Measurements from ENCODE around the gene SPEF2. TPM values are rescaled to one million over a fixed set of nuclear protein-coding genes. Genes with fewer than 3 reads are reported as not detected.

The SPEF2 gene
- total RNA-seq, 1 donor from 2014 or later, result 10.8 TPM

GRCh38 chr5:35634326-35634725, 16.7 kb downstream of the SPEF2 start:
- H3K9me3 ChIP-seq, result no peaks in the 10 kb centered on the region
- no peaks in the 10 kb centered on the region for H3K27me3 ChIP-seq
- intact Hi-C loops (cut with DNase I), result no loop called here
- H3K27ac ChIP-seq, result no peak overlapping the region
- no peak overlapping the region for H3K4me3 ChIP-seq
- H3K36me3 ChIP-seq, result peaks cover 2 to 36% of the 10 kb centered on the region in 2 donors
- no peak for TF ChIP-seq POLR2A (IDR thresholded peaks at IDR 0.05)
- TF ChIP-seq CTCF (IDR thresholded peaks at IDR 0.05), result no peak
- no peak for TF ChIP-seq POLR2AphosphoS5 (IDR thresholded peaks at IDR 0.05; ENCODE audit: insufficient read depth in 1 of 2, low read depth in 1 of 2)
- no peaks in the 10 kb centered on the region for H3K4me1 ChIP-seq
- no peak for DNase-seq (ENCODE audit: extremely low spot score in 2 of 2)

GRCh38 chr5:35640623-35641022, 23.0 kb downstream of the SPEF2 start:
- TF ChIP-seq POLR2A (IDR thresholded peaks at IDR 0.05) (no peak), CTCF (IDR thresholded peaks at IDR 0.05) (no peak)
- intact Hi-C loops (cut with DNase I), result no loop called here
- H3K9me3 ChIP-seq, result no peaks in the 10 kb centered on the region
- H3K27me3 ChIP-seq, result no peaks in the 10 kb centered on the region
- no peaks in the 10 kb centered on the region for H3K4me1 ChIP-seq
- no peak overlapping the region for H3K27ac ChIP-seq
- no peak overlapping the region for H3K4me3 ChIP-seq
- no peaks in the 10 kb centered on the region for H3K36me3 ChIP-seq
- DNase-seq (ENCODE audit: extremely low spot score in 2 of 2), result no peak

GRCh38 chr5:35644543-35644942, 26.9 kb downstream of the SPEF2 start:
- no peaks in the 10 kb centered on the region for H3K27me3 ChIP-seq
- H3K4me3 ChIP-seq, result no peak overlapping the region
- TF ChIP-seq CTCF (IDR thresholded peaks at IDR 0.05) (no peak), POLR2AphosphoS5 (IDR thresholded peaks at IDR 0.05; ENCODE audit: insufficient read depth in 1 of 2, low read depth in 1 of 2) (no peak), POLR2A (IDR thresholded peaks at IDR 0.05) (no peak)
- H3K36me3 ChIP-seq, result no peaks in the 10 kb centered on the region
- DNase-seq (ENCODE audit: extremely low spot score in 2 of 2), result no peak
- intact Hi-C loops (cut with DNase I), result no loop called here
- no peak overlapping the region for H3K27ac ChIP-seq
- H3K4me1 ChIP-seq, result no peaks in the 10 kb centered on the region
- no peaks in the 10 kb centered on the region for H3K9me3 ChIP-seq

- intact Hi-C loops (cut with DNase I), result no loop called here
- DNase-seq (ENCODE audit: extremely low spot score in 2 of 2), result no peak
- TF ChIP-seq POLR2AphosphoS5 (IDR thresholded peaks at IDR 0.05; ENCODE audit: insufficient read depth in 1 of 2, low read depth in 1 of 2), result no peak
- TF ChIP-seq CTCF (IDR thresholded peaks at IDR 0.05), result no peak
- TF ChIP-seq POLR2A (IDR thresholded peaks at IDR 0.05), result no peak
Observed at GRCh38 chr5:35647128-35647527, 29.5 kb downstream of the SPEF2 start.

GRCh38 chr5:35647712-35648111, 30.0 kb downstream of the SPEF2 start:
- Histone ChIP-seq H3K4me1 (no peaks in the 10 kb centered on the region), H3K36me3 (no peaks in the 10 kb centered on the region), H3K9me3 (no peaks in the 10 kb centered on the region), H3K4me3 (no peak overlapping the region), H3K27ac (no peak overlapping the region), H3K27me3 (no peaks in the 10 kb centered on the region)
- intact Hi-C loops (cut with DNase I), result no loop called here
- DNase-seq (ENCODE audit: extremely low spot score in 2 of 2), result no peak
- TF ChIP-seq POLR2AphosphoS5 (IDR thresholded peaks at IDR 0.05; ENCODE audit: insufficient read depth in 1 of 2, low read depth in 1 of 2) (no peak), CTCF (IDR thresholded peaks at IDR 0.05) (no peak), POLR2A (IDR thresholded peaks at IDR 0.05) (no peak)

More at GRCh38 chr5:35647128-35647527, 29.5 kb downstream of the SPEF2 start:
- H3K4me1 ChIP-seq, result no peaks in the 10 kb centered on the region
- no peaks in the 10 kb centered on the region for H3K9me3 ChIP-seq
- no peaks in the 10 kb centered on the region for H3K36me3 ChIP-seq
- H3K27me3 ChIP-seq, result no peaks in the 10 kb centered on the region
- H3K4me3 ChIP-seq, result no peak overlapping the region
- no peak overlapping the region for H3K27ac ChIP-seq

All from vagina (tissue), 2 donors.